GM12864 (cell line): ENCODE data around the gene ZNF341.

ENCODE experiments used
- DNase-seq: peaks from one replicate; pipeline ENCODE4 v3.0.0-alpha.2; 2011; ENCODE audit warnings: low read depth
- H3K4me3 ChIP-seq: 2 replicates; pipeline ENCODE4 v1.5.1; 2011; ENCODE audit warnings: mild to moderate bottlenecking, low read depth, low read length, control low read depth
- TF ChIP-seq, protein P1 (sequence below): IDR thresholded peaks from 2 replicates; pipeline ENCODE4 v1.5.1; 2011; ENCODE audit warnings: low read depth, mild to moderate bottlenecking, moderate library complexity, low read length, control low read depth, inconsistent platforms; ENCODE audit errors: missing control alignments

Gene ZNF341

DNA sequence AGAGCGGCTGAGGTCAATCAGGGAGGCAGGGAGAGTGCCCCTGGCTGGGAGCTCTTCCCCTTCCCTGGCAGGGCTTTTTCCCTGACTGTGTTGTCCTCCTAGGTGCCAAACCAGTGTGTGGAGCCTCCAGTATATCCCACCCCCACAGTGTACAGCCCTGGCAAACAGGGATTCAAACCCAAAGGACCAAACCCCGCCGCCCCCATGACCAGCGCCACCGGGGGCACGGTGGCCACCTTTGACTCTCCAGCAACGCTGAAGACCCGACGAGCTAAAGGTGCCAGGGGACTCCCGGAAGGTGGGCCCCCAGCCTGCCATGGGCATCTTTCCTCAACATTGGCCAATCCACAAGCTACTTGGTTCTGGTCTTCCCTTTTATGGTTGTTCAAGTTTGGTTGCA lies 25.2 kb downstream of the ZNF341 start:
- TF ChIP-seq, protein P1, sequence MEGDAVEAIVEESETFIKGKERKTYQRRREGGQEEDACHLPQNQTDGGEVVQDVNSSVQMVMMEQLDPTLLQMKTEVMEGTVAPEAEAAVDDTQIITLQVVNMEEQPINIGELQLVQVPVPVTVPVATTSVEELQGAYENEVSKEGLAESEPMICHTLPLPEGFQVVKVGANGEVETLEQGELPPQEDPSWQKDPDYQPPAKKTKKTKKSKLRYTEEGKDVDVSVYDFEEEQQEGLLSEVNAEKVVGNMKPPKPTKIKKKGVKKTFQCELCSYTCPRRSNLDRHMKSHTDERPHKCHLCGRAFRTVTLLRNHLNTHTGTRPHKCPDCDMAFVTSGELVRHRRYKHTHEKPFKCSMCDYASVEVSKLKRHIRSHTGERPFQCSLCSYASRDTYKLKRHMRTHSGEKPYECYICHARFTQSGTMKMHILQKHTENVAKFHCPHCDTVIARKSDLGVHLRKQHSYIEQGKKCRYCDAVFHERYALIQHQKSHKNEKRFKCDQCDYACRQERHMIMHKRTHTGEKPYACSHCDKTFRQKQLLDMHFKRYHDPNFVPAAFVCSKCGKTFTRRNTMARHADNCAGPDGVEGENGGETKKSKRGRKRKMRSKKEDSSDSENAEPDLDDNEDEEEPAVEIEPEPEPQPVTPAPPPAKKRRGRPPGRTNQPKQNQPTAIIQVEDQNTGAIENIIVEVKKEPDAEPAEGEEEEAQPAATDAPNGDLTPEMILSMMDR = no peak
- H3K4me3 ChIP-seq = no peak overlapping the region
- no peak for DNase-seq

DNA sequence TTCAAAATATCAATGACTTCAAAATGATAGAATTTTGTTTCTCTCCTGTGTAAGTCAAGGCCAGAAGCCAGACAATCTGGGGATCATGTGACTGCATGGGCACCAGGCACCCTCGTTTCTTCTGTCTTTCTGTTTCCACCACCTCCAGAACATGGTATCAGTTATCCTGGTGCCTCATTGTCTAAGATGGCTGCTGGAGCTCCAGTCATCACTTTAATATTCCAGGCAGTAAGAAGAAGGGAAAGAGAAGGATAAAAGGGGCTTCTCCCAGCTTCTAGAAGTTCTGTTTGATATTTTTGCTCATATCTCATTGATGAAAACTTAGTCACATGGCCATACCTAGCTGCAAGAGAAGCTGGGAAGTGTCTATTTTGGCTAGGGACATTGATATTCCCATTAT lies 25.7 kb downstream of the ZNF341 start:
- DNase-seq = no peak
- TF ChIP-seq, protein P1 = no peak
- no peak overlapping the region for H3K4me3 ChIP-seq

DNA sequence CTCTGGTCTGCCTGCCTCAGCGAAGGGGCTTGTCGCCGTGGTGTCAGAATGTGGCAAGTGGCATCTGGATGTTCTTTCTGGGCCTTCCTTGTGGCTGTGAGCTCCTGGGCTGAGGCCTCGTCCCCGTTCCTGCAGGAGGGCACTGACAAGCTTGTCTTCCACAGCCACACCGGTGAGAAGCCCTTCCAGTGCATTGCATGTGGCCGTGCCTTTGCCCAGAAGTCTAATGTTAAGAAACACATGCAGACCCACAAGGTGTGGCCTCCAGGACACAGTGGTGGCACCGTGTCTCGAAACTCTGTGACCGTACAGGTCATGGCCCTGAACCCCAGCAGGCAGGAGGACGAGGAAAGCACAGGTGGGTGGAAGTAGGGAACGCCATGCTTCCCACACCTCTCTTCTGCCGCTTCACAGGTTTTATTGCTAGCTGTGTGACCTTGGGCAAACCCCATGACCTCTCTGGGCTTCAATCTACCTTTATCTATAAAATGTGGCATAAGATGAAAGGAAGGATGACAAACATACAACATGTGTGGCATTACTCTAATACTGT lies 30.0 kb downstream of the ZNF341 start:
- DNase-seq = no peak
- TF ChIP-seq, protein P1 = no peak
- H3K4me3 ChIP-seq = no peak overlapping the region

DNA sequence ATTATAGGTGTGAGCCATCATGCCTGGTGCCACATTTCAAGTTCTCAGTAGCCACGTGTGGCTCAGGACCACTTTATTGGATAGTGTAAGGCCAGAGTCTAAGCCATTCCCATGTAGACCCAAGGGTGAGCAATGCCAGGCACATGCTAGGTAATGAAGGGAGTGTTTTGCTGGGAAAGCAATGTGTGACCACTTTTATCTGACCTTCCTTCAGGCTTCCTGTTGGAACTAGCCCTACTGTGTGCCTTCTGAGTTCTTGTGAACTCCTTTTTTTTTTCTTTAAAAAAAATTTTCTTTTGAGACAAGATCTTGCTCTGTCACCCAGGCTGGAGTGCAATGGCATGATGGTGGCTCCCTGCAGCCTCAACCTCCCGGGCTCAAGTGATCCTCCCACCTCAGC lies 33.3 kb downstream of the ZNF341 start:
- no peak for DNase-seq
- TF ChIP-seq, protein P1 = no peak
- no peak overlapping the region for H3K4me3 ChIP-seq

DNA sequence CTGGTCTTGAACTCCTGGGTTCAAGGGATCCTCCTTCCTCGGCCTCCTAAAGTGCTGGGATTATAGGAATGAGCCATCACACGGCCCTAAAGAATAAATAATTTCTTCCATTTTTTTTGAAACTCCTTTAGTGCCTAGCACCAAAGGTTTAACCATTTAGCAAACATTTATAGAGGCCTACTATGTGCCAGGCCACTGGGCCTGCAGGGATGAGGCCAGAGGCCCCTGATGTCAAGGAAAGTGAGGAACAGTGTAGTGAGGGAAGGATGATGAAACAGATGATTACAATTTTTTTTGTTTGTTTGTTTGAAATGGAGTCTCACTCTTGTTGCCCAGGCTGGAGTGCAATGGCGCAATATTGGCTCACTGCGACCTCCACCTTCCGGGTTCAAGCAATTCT lies 33.8 kb downstream of the ZNF341 start:
- TF ChIP-seq, protein P1 = no peak
- DNase-seq = no peak
- H3K4me3 ChIP-seq = no peak overlapping the region

DNA sequence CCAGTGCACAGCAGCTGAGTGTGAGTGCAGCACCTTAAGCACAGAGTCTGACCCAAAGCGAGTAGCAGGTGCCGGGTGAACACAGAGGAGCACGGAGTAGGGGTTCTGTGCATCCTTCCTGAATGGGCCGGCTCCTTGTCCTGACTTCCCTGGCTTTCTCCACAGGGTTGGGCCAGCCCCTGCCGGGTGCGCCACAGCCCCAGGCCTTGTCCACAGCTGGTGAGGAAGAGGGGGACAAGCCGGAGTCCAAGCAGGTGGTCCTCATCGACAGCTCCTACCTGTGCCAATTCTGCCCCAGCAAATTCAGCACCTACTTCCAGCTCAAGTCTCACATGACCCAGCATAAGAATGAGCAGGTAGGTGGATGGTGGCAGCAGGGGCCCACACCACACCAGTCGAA lies 34.9 kb downstream of the ZNF341 start:
- no peak for DNase-seq
- TF ChIP-seq, protein P1 = no peak
- no peak overlapping the region for H3K4me3 ChIP-seq

- TF ChIP-seq, protein P1 = no peak
- DNase-seq = no peak
- no peak overlapping the region for H3K4me3 ChIP-seq
Observed at GRCh38 chr20:33767777-33768138, 36.0 kb downstream of the ZNF341 start.
